Loucy (cell line): Measurements from ENCODE around the gene SUOX.

Experiments
- H2AFZ ChIP-seq: fragments of 200-600 bp; sonication (generic); 2 replicates; pipeline ENCODE4 v1.6.0; 2016; ENCODE audit warnings: antibody characterized with exemption, mild to moderate bottlenecking, low read length, moderate library complexity
- H3F3A ChIP-seq: fragments of 200-600 bp; 2 replicates; pipeline ENCODE4 v1.6.0; 2016; ENCODE audit warnings: antibody characterized with exemption, low read depth, mild to moderate bottlenecking
- H3K27me3 ChIP-seq: fragments of 200-600 bp; sonication (generic); 2 replicates; pipeline ENCODE4 v1.6.1; 2014; ENCODE audit warnings: low read length, mild to moderate bottlenecking; ENCODE audit not compliant: insufficient read depth, poor library complexity, severe bottlenecking
- H3K36me3 ChIP-seq: fragments of 200-600 bp; sonication (generic); 2 replicates; pipeline ENCODE4 v1.6.1; 2016; ENCODE audit warnings: low read length; ENCODE audit not compliant: insufficient read depth
- H3K4me1 ChIP-seq: fragments of 200-600 bp; sonication (generic); 2 replicates; pipeline ENCODE4 v1.5.1; 2014; ENCODE audit warnings: low read length, mild to moderate bottlenecking; ENCODE audit not compliant: insufficient read depth, poor library complexity, severe bottlenecking
- H3K4me2 ChIP-seq: fragments of 200-600 bp; sonication (generic); 2 replicates; pipeline ENCODE4 v1.6.0; 2014; ENCODE audit warnings: antibody characterized with exemption, low read length, low read depth, mild to moderate bottlenecking; ENCODE audit not compliant: poor library complexity, severe bottlenecking
- H3K4me3 ChIP-seq: fragments of 200-600 bp; sonication (generic); 2 replicates; pipeline ENCODE4 v1.5.1; 2014; ENCODE audit warnings: low read length, mild to moderate bottlenecking, mixed read lengths; ENCODE audit not compliant: poor library complexity, severe bottlenecking
- H3K79me2 ChIP-seq: fragments of 200-600 bp; sonication (generic); 2 replicates; pipeline ENCODE4 v1.6.1; 2014; ENCODE audit warnings: low read length; ENCODE audit not compliant: insufficient read depth
- H3K9ac ChIP-seq: fragments of 200-600 bp; sonication (generic); 2 replicates; pipeline ENCODE4 v1.6.0; 2014; ENCODE audit warnings: mild to moderate bottlenecking, low read depth, low read length, moderate library complexity; ENCODE audit not compliant: poor library complexity, severe bottlenecking
- H3K9me2 ChIP-seq: fragments of 200-600 bp; sonication (generic); replicated peaks from 2 replicates; pipeline ENCODE4 v1.6.1; 2016; ENCODE audit warnings: low read depth, low read length, mixed read lengths
- H3K9me3 ChIP-seq: fragments of 200-600 bp; sonication (generic); 2 replicates; pipeline ENCODE4 v1.6.1; 2014; ENCODE audit warnings: mild to moderate bottlenecking, antibody characterized with exemption, low read length, low read depth; ENCODE audit not compliant: insufficient read depth
- H4K20me1 ChIP-seq: fragments of 200-600 bp; sonication (generic); 2 replicates; pipeline ENCODE4 v1.6.0; 2014; ENCODE audit warnings: antibody characterized with exemption, low read length, mild to moderate bottlenecking; ENCODE audit not compliant: insufficient read depth, poor library complexity, severe bottlenecking
- CTCF ChIP-seq: fragments of 200-600 bp; sonication (generic); conservative IDR thresholded peaks from 2 replicates; pipeline ENCODE4 v1.5.1; 2014; ENCODE audit warnings: mild to moderate bottlenecking, antibody characterized with exemption, low read length
- EZH2phosphoT487 ChIP-seq: fragments of 200-600 bp; IDR thresholded peaks from 2 replicates; pipeline ENCODE4 v1.6.1; 2018; ENCODE audit warnings: antibody characterized with exemption, mild to moderate bottlenecking, moderate library complexity, borderline replicate concordance

Gene SUOX

GRCh38 chr12:55991110-55991509 lies 6.0 kb upstream of the SUOX start:
- TF ChIP-seq EZH2phosphoT487 (no peak), CTCF (no peak)
- Histone ChIP-seq H3K36me3 (peaks cover 34% of the 10 kb centered on the region; the same call in 1 of the 2 replicates), H3K79me2 (no peaks in the 10 kb centered on the region), H3K4me2 (no peak overlapping the region), H3K9me3 (no peaks in the 10 kb centered on the region), H3F3A (no peaks in the 10 kb centered on the region), H2AFZ (no peak overlapping the region), H3K4me3 (no peak overlapping the region), H3K9me2 (no peaks in the 10 kb centered on the region), H4K20me1 (no peaks in the 10 kb centered on the region), H3K9ac (no peak overlapping the region), H3K4me1 (no peaks in the 10 kb centered on the region), H3K27me3 (no peaks in the 10 kb centered on the region)

- H3K9ac ChIP-seq: no peak overlapping the region
- peaks cover 34% of the 10 kb centered on the region; the same call in 1 of the 2 replicates for H3K36me3 ChIP-seq
These were observed 3.7 kb upstream of the SUOX start for GRCh38 chr12:55993230-55993853.

GRCh38 chr12:55995366-55995765 lies 1.7 kb upstream of the SUOX start:
- no peaks in the 10 kb centered on the region for H3F3A ChIP-seq
- H3K9me2 ChIP-seq: no peaks in the 10 kb centered on the region
- peaks cover 25% of the 10 kb centered on the region; the same call in 1 of the 2 replicates for H3K36me3 ChIP-seq
- no peak overlapping the region for H2AFZ ChIP-seq
- no peak overlapping the region for H3K9ac ChIP-seq
- H4K20me1 ChIP-seq: no peaks in the 10 kb centered on the region
- H3K9me3 ChIP-seq: no peaks in the 10 kb centered on the region
- no peak overlapping the region for H3K4me3 ChIP-seq
- H3K4me1 ChIP-seq: no peaks in the 10 kb centered on the region
- H3K4me2 ChIP-seq: no peak overlapping the region
- TF ChIP-seq CTCF: no peak
- TF ChIP-seq EZH2phosphoT487: no peak
- no peaks in the 10 kb centered on the region for H3K27me3 ChIP-seq
- no peaks in the 10 kb centered on the region for H3K79me2 ChIP-seq

More at GRCh38 chr12:55993230-55993853, 3.7 kb upstream of the SUOX start:
- no peaks in the 10 kb centered on the region for H3K79me2 ChIP-seq
- H2AFZ ChIP-seq: no peak overlapping the region
- H4K20me1 ChIP-seq: no peaks in the 10 kb centered on the region
- H3K9me2 ChIP-seq: no peaks in the 10 kb centered on the region
- no peak overlapping the region for H3K4me2 ChIP-seq
- no peak for TF ChIP-seq EZH2phosphoT487
- TF ChIP-seq CTCF: no peak
- H3K4me1 ChIP-seq: no peaks in the 10 kb centered on the region
- no peak overlapping the region for H3K4me3 ChIP-seq
- no peaks in the 10 kb centered on the region for H3F3A ChIP-seq
- H3K9me3 ChIP-seq: no peaks in the 10 kb centered on the region
- H3K27me3 ChIP-seq: no peaks in the 10 kb centered on the region
